Activated CD4-positive, alpha-beta T cell treated with anti-CD3 and anti-CD28 coated beads for 48 hours (primary cell): ENCODE data around the gene CEBPB.

Experiments
- DNase-seq: peaks from one replicate; pipeline ENCODE4 v3.0.0-alpha.2; 2020

CEBPB gene

GRCh38 chr20:50230871-50231560 is 40.4 kb downstream of the CEBPB start:
- no peak for DNase-seq

GRCh38 chr20:50231854-50232253 is 41.2 kb downstream of the CEBPB start:
- DNase-seq = no peak

GRCh38 chr20:50232651-50233324 is 42.2 kb downstream of the CEBPB start:
- DNase-seq = no peak

- no peak for DNase-seq
Observed at GRCh38 chr20:50233325-50234212, 42.9 kb downstream of the CEBPB start.

GRCh38 chr20:50234288-50234687 is 43.7 kb downstream of the CEBPB start:
- DNase-seq = no peak

GRCh38 chr20:50237349-50237748 is 46.7 kb downstream of the CEBPB start:
- DNase-seq = no peak

- no peak for DNase-seq
Observed at GRCh38 chr20:50238081-50238800, 47.6 kb downstream of the CEBPB start.

- DNase-seq = no peak
Observed at GRCh38 chr20:50240092-50240491, 49.5 kb downstream of the CEBPB start.

GRCh38 chr20:50242178-50242514 is 51.5 kb downstream of the CEBPB start:
- DNase-seq = no peak
